ENCODE data around the gene SDHAF2.
A peak's percentile ranks its signal among the peaks of the same experiment; 100 is the strongest.
"Not testable (repeated sequence)": the region's sequence is repeated elsewhere in the genome, so short reads cannot be mapped to it uniquely, and the experiment has no call there.

SDHAF2 gene

DNA sequence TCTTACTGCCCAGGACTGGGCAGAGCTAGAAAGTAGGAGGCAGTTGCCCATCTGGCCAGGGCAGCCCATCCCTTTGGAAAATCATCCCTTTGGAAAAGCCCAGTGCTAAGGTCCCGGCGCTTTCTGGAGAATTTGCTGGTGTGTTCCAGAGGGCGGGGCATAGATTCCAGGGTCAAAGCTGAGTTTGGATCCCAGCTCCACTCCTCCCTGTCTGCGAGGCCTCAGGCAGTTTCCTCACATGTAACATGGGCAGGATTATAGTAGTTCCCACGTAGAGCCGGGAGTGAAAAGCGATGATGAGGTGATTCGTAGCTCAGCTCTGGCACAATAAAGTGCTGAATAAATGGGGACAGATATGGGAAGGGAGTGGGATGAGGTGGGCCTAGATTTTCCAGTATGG, 47.2 kb downstream of the SDHAF2 start:
- DNase-seq: no peak

DNA sequence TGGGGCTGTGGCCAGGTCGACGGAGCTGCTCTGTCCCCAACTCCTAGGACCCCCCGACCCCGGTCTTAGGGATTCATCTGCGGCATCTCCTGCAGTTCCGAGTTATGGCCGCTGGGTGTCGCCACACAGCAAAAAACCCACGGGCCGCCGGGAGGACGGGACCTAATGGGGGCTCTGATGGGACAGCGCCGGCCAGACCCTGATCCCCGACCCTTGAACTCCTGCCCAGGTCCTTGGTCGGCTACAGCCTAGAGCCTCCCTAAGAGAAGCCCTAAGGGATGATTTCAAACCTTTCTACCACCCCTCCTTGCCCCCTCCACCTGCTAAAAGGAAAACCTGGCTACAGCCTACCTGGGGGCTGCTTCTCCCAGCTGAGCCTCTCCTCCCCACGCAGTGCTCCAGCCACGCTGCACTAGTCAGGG, 47.8 kb downstream of the SDHAF2 start:
- peak; percentile 47 for DNase-seq

DNA sequence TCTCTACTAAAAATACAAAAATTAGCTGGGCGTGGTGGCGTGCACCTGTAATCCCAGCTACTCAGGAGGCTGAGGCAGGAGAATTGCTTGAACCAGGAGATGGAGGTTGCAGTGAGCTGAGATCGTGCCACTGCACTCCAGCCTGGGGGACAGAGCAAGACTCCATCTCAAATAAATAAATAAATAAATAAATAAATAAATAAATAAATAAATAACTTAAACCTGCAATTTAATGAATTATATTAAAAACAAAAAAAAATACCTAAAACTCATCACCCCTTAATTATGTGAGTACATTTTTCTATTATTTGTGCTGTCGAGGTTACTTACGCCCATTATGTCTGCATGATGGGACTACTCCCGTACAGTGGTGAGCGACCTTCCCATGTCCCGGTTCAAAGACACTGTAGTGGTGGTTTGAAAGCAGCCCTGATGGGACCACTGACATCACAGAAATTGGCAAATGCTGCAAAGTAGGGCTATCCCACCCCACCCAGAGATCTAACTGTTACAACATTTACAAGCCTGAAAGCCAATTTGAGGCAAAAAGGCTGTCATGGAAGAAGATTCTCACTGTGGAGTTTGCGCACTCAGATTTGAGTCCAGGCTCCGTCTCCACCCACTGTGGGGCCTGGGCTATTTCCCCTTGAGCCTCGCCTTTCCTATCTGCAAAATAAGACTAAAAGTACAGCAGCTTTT, 49.6 kb downstream of the SDHAF2 start:
- DNase-seq: not testable (repeated sequence)

DNA sequence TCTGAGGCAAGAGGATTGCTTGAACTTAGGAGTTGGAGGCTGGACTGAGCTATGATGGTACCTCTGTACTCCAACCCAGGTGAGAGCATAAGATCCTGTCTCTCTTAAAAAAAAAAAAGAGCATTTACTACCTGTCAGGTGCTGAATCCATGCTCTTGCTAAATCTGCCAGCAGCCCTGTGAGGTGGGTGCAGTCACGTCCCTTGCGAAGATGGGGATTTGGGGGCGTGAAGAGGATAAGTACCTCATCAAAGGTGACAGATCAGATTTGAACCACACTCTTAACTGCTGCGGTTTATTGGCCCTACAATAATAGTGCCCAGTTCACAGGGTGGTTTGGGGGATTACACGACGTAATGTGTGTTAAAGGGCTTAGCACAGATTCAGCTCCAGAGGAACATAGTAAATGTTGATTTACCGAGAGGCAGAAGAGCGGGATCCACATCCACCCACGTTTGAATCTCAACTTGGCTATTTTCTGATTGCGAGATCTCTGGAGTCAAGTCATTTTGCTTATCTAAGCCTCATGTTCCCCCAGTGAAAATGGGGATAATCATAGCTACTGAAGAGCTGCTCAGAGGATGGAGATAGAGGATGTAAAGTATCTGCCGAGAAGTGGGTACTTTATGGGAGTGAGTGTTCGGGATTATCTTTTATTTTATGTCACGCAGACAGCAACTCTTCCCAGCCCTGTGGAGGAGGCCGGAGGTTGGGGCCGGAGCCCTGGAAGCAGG, 50.5 kb downstream of the SDHAF2 start:
- no peak for DNase-seq

DNA sequence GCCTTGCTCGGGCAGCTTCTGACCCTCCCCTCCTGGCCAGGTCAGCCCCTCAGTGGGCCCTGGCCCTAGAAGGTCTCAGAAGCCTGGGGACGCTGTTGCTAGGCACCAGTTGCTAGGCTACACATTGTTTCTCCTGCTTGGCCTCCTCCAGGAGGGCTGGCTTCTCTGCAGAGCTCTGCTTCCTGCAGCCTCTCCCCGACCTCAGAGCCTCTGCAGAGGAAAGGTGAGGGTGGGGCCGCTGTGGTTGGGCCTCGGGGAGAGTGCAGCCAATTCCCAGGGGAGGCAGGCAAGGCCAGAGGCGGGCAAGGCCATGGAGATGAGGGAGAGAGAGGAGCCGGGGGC, 51.0 kb downstream of the SDHAF2 start:
- DNase-seq: no peak

DNA sequence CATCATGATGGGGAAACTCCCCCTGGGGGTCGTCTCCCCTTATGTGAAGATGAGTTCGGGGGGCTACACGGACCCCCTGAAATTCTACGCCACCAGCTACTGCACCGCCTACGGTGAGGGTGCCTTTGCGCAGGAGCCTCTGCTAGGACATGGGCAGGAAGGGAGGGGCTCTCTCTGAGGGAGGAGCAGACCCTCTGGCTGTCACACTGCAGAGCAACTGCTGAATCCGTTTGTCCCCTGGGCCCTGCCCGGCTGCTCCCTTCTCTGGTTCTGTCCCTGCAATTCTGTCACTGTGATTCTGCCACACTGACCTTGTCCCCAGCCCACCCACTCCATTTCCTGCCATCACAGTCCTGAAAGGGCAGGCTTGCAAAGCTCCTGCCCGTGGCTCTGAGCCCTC, 51.9 kb downstream of the SDHAF2 start:
- no peak for DNase-seq

DNA sequence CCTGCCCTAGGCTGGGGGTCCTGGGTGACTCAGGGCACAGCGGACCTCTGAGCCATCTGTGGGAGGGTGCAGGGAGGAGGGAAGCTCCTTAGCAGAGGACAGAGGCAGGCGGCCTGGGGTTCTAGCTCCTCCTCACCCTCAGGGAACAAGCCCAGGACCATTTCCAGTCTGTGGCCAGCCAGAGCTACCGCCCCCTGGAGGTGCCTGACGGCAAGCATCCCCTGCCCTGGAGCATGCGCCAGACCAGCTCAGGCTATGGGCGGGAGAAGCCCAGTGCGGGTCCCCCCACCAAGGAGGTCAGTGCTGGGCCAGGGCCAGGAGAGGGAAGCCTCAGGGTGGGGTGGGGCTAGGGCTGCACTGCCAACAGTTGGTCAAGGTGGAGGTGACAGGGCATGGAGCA, 52.6 kb downstream of the SDHAF2 start:
- no peak for DNase-seq

DNA sequence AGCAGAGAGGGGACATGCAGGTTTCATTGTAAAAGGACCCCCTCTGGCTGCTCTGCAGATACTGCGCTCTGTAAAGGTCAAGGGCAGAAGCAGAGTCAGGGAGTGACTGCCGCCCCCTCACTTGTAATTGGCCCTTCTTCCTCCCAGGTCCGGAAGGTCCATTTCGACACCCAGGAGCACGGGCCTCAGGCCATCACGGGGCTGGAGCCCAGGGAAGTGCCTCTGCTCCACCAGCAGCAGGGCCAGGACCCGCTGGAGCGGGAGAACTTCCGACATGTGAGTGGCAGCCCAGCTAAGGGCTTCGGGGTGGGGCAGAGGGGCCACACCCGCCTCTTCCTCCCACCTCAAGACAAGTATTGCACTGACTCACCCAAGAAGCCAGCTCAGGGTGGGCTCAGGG, 54.6 kb downstream of the SDHAF2 start:
- no peak for DNase-seq

DNA sequence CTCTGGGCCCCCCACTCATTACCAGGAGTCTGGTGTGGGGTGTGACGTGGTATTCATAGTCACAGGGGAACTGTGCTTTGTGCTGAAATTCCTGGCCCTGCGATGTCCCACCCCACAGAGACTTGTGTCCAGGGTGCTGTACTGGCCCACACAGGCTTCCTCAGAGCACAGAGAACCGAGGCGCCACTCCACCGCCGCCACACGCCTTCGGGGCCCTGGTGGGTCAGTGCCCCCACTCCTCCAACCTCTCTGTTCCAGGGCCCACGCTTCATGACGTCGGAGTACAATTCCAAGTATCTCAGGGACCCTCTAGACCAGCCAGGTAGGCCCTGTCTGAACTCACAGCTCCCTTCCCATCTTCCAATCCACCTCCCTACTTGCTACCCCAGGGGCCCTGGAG, 55.2 kb downstream of the SDHAF2 start:
- no peak for DNase-seq

DNA sequence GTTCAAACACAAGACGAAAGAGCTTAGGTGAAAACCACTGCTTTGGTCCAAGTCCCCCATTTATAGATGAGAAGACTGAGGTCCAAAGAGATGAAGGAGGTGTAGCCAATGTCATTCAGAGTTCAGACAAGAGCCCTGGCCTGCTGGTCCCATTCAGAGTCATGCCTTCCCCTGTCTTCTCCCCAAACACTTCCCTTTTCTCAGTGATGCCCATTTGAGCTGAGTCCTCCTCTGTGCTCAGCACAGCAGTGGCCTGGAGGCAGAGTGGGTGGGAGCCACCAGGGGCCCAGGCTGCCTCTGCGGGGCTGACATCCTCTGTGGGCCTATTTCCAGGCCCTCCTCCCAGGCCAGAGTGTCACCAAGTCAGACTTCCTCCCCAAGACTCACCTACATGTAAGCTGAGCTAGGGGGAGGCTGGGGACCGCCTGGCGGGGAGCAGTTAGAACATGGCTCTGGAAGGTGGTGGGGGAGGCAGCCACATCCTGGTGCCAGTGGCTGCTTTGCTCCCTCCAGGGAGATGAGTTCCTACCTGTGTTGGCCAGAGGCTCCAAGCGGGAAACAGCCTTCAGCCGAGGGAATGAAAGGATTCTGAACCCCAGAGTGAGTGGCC, 56.2 kb downstream of the SDHAF2 start:
- DNase-seq: no peak

DNA sequence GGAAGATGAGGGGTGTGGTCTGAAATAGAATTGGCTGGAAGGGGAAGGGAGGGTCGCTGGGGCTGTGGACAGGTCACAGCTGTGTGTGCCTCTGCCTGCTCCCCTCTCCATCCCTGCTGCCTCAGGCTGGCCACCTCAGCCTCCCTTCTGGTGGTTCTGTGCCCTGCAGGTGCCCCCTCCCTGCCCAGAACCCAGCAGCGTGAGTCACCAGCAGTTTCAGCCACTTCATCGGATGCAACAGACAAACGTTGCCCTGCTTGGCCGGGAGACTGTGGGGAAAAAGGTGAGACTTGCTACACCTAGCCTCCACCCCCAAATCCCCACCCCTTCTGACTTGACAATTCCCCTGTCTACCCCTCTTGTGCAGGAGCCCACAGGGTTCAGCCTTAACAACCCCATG, 56.9 kb downstream of the SDHAF2 start:
- DNase-seq: no peak

DNA sequence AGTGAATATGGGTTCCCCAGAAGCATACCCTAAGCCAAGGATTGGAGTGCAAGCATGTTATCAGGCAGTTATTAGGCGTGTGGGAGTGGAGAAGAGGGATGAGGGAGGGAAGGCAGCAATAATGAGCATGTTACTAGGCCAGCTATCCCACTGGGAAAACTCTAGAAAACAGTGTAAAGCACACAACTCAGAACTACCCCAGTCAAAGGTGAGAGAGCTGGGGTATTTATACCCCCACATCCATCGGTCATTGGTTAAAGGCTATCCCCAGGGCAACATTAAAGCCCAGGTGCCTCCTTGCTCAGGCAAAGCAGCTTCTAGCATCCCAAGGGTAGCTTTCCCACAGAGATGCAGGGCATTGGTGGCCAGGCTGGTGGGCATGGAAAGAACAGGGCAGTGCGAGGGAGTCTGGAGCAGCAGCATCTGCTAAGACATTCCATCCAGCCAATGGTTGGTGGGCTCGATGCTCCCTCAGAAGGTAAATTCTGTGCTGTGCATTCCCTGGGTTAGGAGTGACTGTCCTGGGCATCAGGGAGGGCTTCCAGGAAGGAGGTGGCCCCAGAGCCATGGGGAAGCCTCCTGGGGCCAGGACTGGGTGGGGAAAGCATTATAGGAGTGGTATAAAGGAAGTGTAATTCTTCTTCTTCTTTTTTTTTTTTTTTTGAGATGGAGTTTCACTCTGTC, 57.6 kb downstream of the SDHAF2 start:
- DNase-seq: no peak

DNA sequence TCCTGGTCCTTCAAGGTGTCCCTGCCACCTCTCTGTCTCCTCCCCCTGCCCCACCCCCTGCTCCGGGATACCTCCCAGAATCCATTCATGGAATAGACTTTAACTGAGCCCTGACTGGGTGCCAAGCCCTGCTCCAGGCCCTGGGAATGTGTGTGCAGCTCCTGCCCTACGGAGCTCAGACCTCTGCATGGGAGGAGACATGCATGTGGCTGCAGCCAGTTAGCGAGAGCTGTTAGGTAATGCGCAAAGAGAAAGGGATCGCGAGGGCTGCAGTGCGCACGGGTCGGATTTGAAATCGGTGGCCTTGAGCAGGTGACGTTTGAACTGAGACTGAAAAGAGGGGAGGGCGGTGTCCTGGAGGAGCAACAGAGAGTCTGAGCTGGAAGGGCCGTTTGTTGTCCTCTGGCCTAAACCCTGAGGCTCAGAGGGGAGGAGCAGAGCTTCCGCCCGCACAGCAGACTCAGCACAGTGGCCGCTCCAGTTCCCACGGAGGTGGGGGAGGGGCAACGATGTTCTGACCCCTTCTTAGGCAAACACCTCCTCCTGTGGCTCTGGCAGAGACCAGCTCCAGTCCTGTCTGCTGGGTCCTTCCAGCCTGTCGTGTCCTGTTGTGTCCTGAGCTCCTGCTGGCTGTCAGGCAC, 58.8 kb downstream of the SDHAF2 start:
- DNase-seq: no peak

DNA sequence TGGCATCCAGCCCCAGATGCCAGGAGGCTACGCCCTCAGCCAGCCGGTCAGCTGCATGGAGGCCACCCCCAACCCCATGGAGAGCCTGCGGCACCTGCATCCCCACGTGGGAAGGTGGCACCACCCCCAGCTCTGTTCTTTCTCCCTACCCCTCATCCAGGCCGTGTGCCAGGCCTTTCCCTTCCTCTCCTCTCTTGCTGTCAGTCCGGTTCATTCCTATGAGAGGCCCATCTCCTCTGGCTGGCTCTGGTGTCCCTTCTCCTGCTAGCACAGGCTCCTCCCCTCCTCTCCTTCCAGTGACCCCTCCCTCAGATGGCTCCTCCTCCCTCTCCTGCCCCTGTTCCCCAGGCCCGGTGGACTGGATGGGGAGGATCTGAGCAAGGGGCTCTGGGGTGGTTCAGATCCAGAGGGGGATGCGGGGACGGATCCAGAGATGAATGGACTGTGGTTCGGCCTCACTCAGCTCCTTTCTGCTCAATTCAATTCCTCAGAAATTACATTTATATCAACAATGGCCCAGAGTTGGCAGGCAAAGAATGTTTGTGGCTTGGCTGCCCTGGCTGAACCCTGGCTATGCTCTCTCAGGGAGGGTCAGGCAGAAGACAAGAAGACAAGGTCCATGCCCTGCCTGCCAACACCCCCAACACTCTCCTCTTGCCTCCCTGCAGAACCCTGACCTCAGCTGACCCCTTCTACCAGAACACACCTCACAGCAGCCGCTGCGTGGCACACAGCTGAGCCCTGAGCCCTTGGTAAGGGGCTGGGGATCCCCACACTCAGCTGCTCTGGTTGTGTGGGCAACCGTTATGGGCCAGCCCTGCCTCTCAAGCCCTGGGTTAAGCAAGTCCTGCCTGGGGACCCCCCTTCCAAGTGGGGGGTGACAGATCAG, 60.2 kb downstream of the SDHAF2 start:
- DNase-seq: no peak

DNA sequence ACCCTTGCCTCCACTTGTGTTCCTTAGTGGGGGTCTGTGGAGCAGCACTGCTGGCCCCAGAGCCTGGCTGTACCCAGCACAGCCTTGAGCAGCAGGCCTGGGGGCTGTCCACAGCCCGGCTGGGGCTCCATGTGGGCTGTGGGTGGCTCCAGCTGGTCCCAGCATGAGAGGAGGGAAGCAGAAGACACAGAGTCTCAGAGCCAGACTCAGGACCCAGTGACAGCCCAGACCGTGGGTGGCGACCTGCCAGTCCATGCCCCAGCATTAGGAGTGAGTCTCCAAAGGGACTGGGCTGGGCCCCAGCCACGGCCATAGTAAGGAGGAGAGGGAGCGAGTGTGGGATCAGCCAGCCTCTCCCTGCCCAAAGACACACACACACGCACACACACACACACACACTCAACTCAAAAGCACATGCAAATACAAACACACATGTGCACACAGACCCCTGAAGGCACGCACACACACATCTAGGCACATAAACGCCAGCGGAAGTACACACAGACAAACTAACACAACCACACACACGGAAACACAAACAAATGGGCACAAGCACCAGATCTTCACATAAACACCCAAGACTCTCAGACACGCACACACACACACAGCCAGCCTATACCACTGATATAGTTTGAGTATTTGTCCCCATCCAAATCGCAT, 61.9 kb downstream of the SDHAF2 start:
- no peak for DNase-seq

DNA sequence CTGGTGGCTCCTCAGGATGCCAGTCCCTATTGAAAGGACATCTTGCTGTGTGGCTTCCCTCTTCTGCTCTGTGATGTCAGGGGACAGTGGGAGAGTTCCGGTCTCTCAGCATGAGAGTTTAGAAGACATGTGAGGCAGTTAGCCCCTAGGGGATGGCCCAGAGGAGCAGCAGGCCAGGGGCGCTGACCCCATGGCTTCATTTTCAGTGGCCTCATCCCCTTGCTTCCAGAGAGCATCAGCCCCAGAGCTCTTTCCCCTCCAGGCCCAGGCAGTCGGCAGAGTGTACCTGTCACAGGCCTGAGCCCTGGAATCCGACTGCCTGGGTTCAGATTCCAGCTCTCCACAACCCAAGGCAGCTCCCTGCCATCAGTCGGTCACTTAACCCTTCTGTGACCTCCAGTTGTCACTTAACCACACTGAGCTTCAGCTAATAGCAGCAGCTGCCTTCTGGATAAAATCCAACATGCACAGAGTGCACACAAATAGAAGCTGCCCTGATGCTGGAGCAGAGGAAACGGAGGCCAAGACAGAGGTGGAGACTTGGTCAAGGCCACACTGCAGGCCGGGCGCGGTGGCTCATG, 64.5 kb downstream of the SDHAF2 start:
- DNase-seq: no peak

DNA sequence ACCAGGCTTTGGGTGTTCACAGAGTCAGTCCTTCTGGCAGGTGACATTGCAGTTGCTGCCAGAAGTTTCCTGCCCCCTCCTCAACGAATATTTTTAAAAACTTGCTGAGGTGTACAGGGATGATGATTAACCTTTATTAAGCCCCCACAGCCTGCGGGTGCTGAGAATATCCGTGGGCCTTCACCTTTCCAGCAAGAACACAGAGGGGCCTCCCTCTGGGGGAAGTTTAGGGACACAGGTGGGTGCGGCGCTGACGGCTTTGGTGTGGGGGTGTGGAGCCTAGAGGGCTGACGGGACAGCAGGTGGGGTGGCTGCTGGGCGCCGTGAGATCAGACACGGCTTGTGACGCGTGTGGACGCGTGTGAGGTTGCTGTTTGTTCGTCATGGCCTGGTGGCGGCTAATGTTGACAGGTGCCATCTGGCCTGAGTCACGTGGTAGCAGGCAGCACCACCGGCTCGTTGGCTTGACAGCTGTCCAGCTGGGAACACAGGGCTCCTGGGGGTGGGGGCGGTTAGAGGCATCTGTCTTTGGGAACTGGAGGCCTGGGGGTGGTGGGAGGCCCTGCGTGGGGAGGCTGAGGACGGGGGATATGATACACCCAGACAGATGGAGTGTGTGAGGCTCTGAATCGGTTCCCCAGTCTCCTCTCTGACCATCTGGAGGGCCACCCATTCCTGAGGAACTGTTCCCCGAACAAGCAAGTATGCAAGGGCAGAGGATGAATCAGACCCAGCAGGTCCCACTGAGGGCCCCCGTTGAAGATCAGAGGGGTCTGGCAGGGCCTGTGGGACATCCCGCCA, 66.1 kb downstream of the SDHAF2 start:
- DNase-seq: no peak

Measured in effector CD8-positive, alpha-beta T cell (primary cell).